Coronary artery (tissue), 2 donors: ENCODE data around the gene ACKR3.

Experiments
- DNase-seq: peaks from one replicate; pipeline ENCODE4 v3.0.0-alpha.2; 2017; ENCODE audit warnings: low spot score
- H3K27ac ChIP-seq, 2 donors: fragments of 200-600 bp; sonication (generic); one replicate each; pipeline ENCODE4 v1.5.1; 2016 to 2019
- H3K4me3 ChIP-seq: fragments of 200-600 bp; sonication (generic); 2 replicates; pipeline ENCODE4 v1.5.1; 2016; ENCODE audit warnings: mild to moderate bottlenecking, moderate library complexity
- CTCF ChIP-seq: fragments of 200-600 bp; sonication (generic); IDR thresholded peaks from one replicate; pipeline ENCODE4 v1.5.1; 2019; ENCODE audit warnings: antibody characterized with exemption

ACKR3 gene

GRCh38 chr2:236541008-236541562 lies 28.5 kb upstream of the ACKR3 start:
- DNase-seq = no peak
- Histone ChIP-seq H3K4me3 (no peak overlapping the region), H3K27ac (no peak overlapping the region)
- TF ChIP-seq CTCF = no peak

GRCh38 chr2:236544362-236544761 lies 25.3 kb upstream of the ACKR3 start:
- DNase-seq = no peak
- TF ChIP-seq CTCF = no peak

GRCh38 chr2:236545248-236545658 lies 24.4 kb upstream of the ACKR3 start:
- H3K27ac ChIP-seq = no peak overlapping the region
- no peak for TF ChIP-seq CTCF
- DNase-seq = no peak
- H3K4me3 ChIP-seq = no peak overlapping the region

More at GRCh38 chr2:236544362-236544761, 25.3 kb upstream of the ACKR3 start:
- H3K27ac ChIP-seq = no peak overlapping the region
- no peak overlapping the region for H3K4me3 ChIP-seq

GRCh38 chr2:236545814-236546480 lies 23.7 kb upstream of the ACKR3 start:
- TF ChIP-seq CTCF = no peak
- Histone ChIP-seq H3K27ac (no peak overlapping the region), H3K4me3 (no peak overlapping the region)
- no peak for DNase-seq

- Histone ChIP-seq H3K4me3 (no peak overlapping the region), H3K27ac (no peak overlapping the region)
- no peak for TF ChIP-seq CTCF
- no peak for DNase-seq
Observed at GRCh38 chr2:236546561-236547002, 23.0 kb upstream of the ACKR3 start.

- Histone ChIP-seq H3K4me3 (no peak overlapping the region), H3K27ac (no peak overlapping the region)
- no peak for DNase-seq
- TF ChIP-seq CTCF = no peak
Observed at GRCh38 chr2:236547725-236548124, 21.9 kb upstream of the ACKR3 start.
